Measurements from ENCODE around the gene DBN1. TPM values are rescaled to one million over a fixed set of nuclear protein-coding genes. Genes with fewer than 3 reads are reported as not detected.

The DBN1 gene
- total and polyA plus RNA-seq, 10 donors = 6.8 to 26.5 (median 17.0) TPM

DNA sequence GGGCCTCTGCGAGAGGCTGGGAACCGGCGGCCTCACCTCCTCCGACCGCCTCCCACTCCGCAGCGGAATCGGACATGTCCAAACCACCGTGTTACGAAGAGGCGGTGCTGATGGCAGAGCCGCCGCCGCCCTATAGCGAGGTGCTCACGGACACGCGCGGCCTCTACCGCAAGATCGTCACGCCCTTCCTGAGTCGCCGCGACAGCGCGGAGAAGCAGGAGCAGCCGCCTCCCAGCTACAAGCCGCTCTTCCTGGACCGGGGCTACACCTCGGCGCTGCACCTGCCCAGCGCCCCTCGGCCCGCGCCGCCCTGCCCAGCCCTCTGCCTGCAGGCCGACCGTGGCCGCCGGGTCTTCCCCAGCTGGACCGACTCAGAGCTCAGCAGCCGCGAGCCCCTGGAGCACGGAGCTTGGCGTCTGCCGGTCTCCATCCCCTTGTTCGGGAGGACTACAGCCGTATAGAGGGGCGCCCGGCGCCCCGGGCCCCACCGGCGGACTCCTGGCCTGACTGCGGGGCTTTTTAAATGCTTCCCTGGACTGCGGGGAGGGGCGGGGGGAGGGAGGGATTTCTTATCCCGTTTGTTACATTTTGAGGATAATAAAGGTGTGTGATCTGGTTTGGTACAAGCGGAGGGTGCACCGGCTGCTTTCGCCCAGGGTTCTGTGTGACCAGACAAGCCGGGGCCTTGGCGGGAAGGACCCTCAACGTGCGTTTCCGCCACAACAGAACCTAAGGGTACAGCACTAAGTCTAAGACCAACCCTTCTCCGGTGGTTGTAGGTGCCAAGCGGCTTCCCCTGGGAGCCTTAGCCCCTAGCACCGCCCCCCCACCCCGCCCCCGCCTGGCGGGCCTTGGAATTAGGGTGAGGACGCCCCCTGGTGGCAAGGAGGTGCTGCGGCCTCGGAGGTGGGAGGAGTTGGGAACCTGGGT lies 17.5 kb downstream of the DBN1 start:
- intact Hi-C loops (cut with DNase I; ENCODE audit: low total_unique reads) = loop anchor here (10.0 kb wide), 1 partner anchor 141 kb away; the partner anchor contains the start of gene MXD3
- 0 to 1% (median 0%) methylated on average over 31 to 76 of the region's 76 CpGs for WGBS, 5 donors
- DNase-seq = peak; percentile 98

DNA sequence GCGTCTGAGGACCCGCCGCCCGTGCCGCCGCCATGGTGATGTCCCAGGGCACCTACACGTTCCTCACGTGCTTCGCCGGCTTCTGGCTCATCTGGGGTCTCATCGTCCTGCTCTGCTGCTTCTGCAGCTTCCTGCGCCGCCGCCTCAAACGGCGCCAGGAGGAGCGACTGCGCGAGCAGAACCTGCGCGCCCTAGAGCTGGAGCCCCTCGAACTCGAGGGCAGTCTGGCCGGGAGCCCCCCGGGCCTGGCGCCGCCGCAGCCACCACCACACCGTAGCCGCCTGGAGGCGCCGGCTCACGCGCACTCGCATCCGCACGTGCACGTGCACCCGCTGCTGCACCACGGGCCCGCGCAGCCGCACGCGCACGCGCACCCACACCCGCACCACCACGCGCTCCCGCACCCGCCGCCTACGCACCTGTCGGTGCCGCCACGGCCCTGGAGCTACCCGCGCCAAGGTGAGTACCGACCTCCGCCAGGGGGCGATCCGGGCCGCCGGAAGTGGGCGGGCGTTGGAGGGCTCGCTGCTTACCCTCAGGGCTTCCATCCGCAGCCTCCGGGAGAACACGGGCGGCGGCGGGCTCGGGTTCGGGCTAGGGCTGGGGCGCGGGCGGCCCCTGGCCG lies 18.3 kb downstream of the DBN1 start:
- intact Hi-C loops (cut with DNase I; ENCODE audit: low total_unique reads) = loop anchor here (10.0 kb wide), 1 partner anchor 140 kb away; the partner anchor contains the start of gene MXD3
- peak; percentile 98 for DNase-seq
- 0 to 1% (median 0%) methylated on average over 29 to 80 of the region's 80 CpGs for WGBS, 5 donors
- TF ChIP-seq POLR2AphosphoS5 (IDR thresholded peaks at IDR 0.05) (peak; percentile 71 to 85 (median 80)), POLR2A (IDR thresholded peaks at IDR 0.05) (peak in 1 of 3 donors; percentile 2)
- TF ChIP-seq, protein P1, sequence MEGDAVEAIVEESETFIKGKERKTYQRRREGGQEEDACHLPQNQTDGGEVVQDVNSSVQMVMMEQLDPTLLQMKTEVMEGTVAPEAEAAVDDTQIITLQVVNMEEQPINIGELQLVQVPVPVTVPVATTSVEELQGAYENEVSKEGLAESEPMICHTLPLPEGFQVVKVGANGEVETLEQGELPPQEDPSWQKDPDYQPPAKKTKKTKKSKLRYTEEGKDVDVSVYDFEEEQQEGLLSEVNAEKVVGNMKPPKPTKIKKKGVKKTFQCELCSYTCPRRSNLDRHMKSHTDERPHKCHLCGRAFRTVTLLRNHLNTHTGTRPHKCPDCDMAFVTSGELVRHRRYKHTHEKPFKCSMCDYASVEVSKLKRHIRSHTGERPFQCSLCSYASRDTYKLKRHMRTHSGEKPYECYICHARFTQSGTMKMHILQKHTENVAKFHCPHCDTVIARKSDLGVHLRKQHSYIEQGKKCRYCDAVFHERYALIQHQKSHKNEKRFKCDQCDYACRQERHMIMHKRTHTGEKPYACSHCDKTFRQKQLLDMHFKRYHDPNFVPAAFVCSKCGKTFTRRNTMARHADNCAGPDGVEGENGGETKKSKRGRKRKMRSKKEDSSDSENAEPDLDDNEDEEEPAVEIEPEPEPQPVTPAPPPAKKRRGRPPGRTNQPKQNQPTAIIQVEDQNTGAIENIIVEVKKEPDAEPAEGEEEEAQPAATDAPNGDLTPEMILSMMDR (IDR thresholded peaks at IDR 0.05 in 8 of 11, conservative IDR thresholded peaks at IDR 0.05 in 3 of 11) = peak; percentile 64 to 86 (median 79)
- H3K4me1 ChIP-seq = peaks cover 11 to 54% (median 41%) of the 10 kb centered on the region in 6 donors
- H3K9me3 ChIP-seq = no peaks in the 10 kb centered on the region
- H3K27me3 ChIP-seq (replicated peaks in 1 of 7) = peaks cover 0 to 12% (median 0%) of the 10 kb centered on the region in 7 donors
- peaks cover 0 to 18% (median 2%) of the 10 kb centered on the region in 6 donors for H3K36me3 ChIP-seq
- H3K4me3 ChIP-seq = peak overlapping the region; percentile 61 to 83 (median 71)
- H3K27ac ChIP-seq = peak overlapping the region; percentile 76 to 95 (median 90)

More for the DNA sequence above, 17.5 kb downstream of the DBN1 start:
- peaks cover 0 to 18% (median 2%) of the 10 kb centered on the region in 6 donors for H3K36me3 ChIP-seq
- TF ChIP-seq, protein P1 (IDR thresholded peaks at IDR 0.05 in 8 of 11, conservative IDR thresholded peaks at IDR 0.05 in 3 of 11) = peak; percentile 84 to 99 (median 96)
- peak in 1 of 3 donors; percentile 28 for TF ChIP-seq POLR2A (IDR thresholded peaks at IDR 0.05)
- TF ChIP-seq POLR2AphosphoS5 (IDR thresholded peaks at IDR 0.05) = peak; percentile 64 to 75 (median 65)
- H3K4me3 ChIP-seq = peak overlapping the region; percentile 61 to 83 (median 71)
- H3K27ac ChIP-seq = peak overlapping the region; percentile 76 to 95 (median 90)
- H3K27me3 ChIP-seq (replicated peaks in 1 of 7) = peaks cover 0 to 4% (median 0%) of the 10 kb centered on the region in 7 donors
- peaks cover 11 to 54% (median 41%) of the 10 kb centered on the region in 6 donors for H3K4me1 ChIP-seq
- no peaks in the 10 kb centered on the region for H3K9me3 ChIP-seq

DNA sequence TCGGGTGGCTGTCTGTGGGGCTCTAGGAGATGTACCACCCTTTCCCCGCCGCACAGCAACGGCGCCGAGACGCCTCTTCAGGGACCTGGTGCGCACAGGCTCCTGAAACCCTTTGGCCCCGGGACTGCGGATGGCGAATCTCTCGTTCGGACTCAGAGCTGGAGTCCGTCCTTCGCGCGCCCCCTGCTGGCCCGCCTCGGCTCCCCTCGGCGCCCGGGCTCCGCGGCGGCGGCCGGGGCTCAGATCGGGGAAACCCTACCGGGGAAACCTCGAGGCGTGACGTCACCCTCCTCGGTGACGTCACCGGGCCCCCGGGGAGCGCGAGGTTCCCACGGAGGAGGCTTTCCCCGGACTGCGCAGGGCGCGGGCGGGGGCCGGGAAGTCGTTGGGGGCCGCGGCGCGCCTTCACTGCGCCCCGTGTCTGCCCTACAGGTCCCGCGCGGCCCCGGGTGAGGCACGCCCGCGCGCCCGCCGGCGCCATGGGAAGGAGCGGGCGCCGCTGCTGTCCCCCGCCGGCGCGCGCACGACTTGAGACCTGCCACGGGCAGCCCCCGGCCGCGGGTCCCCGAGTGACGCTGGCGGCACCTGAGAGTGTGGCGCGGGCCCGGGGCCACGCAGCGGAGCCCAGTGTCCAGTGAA lies 18.9 kb downstream of the DBN1 start:
- intact Hi-C loops (cut with DNase I; ENCODE audit: low total_unique reads) = loop anchor here (5.0 to 10.0 kb wide), 2 partner anchors 52 to 140 kb away; partner anchors contain the start of genes MXD3 and PFN3
- H3K27me3 ChIP-seq (replicated peaks in 1 of 7) = peaks cover 0 to 19% (median 0%) of the 10 kb centered on the region in 7 donors
- peak overlapping the region; percentile 76 to 95 (median 90) for H3K27ac ChIP-seq
- H3K36me3 ChIP-seq = peaks cover 0 to 18% (median 2%) of the 10 kb centered on the region in 6 donors
- H3K4me3 ChIP-seq = peak overlapping the region; percentile 61 to 83 (median 71)
- DNase-seq = peak; percentile 99
- TF ChIP-seq POLR2AphosphoS5 (IDR thresholded peaks at IDR 0.05) = peak; percentile 71 to 84 (median 72)
- TF ChIP-seq POLR2A (IDR thresholded peaks at IDR 0.05) = no peak
- TF ChIP-seq, protein P1 (IDR thresholded peaks at IDR 0.05 in 8 of 11, conservative IDR thresholded peaks at IDR 0.05 in 3 of 11) = peak; percentile 93 to 100 (median 98)
- peaks cover 11 to 57% (median 41%) of the 10 kb centered on the region in 6 donors for H3K4me1 ChIP-seq
- no peaks in the 10 kb centered on the region for H3K9me3 ChIP-seq
- 0 to 1% (median 0%) methylated on average over 26 to 84 of the region's 84 CpGs; no CpG with 5 or more reads in 1 of the 5 donors for WGBS, 5 donors
